GM21619 (cell line): Measurements from ENCODE around the gene IFNGR2.

Experiments used
- ATAC-seq: cut with Tn5 transposase; IDR thresholded peaks from one replicate; pipeline ENCODE4 v1.9.1; 2021; ENCODE audit not compliant: unreplicated experiment

The IFNGR2 gene

GRCh38 chr21:33480481-33481103, 77.4 kb downstream of the IFNGR2 start:
- no peak for ATAC-seq

GRCh38 chr21:33481314-33481943, 78.2 kb downstream of the IFNGR2 start:
- no peak for ATAC-seq
